HTERT RPE-1 (cell line): ENCODE data around the gene OR14K1.
"Not testable (repeated sequence)": the region's sequence is repeated elsewhere in the genome, so short reads cannot be mapped to it uniquely, and the experiment has no call there.

Experiments used
- in situ Hi-C: fragments of 300-500 bp; cut with MboI; formaldehyde crosslinking; loops from 4 replicates; pipeline ENCODE4 v1.14.3; 2020; ENCODE audit warnings: low sequenced_read_pairs

OR14K1 gene

GRCh38 chr1:247738315-247738714, at the start of gene OR14K1:
OR14K1 (plus strand) TSS chr1:247738615; CDS start chr1:247738615, 0 bp downstream.
- in situ Hi-C loops = no loop called here

DNA sequence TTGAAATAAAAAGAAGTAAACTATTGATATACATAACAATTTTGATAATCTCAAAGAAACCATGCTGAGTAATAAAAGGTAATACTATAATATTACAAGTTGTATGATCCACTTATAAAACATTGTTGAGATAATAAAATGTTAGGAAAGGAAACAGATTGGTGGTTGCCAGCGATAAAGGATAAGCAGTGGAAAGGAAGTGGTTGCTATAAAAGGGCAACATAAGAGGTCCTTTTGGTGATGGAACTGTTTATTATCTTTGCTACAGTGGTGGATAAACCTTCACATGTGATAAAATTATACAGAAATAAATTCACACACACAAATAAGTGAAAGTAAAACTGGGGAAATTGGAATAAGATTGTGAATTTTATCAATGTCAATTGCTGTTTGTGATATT, 37.1 kb upstream of the OR14K1 start:
- in situ Hi-C loops = no loop called here

DNA sequence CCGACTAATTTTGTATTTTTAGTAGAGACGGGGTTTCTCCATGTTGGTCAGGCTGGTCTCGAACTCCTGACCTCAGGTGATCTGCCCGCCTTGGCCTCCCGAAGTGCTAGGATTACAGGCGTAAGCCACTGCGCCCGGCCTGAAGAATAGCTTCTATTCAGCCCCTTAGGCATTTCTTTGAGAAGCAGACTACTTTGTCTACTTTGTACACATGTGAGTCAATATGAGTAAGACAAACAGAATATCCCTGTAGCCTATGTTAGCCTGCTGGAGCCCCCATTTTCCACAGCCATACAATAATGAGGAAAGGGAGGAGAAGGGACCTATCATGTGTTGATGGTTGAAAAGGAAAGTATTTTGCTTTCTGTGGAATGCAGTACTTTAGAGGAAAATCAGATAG, 27.7 kb upstream of the OR14K1 start:
- in situ Hi-C loops = not testable (repeated sequence)

GRCh38 chr1:247713753-247714152, 24.7 kb upstream of the OR14K1 start:
- in situ Hi-C loops = no loop called here

GRCh38 chr1:247716546-247716945, 21.9 kb upstream of the OR14K1 start, which contains the start of gene OR6F1:
OR6F1 (minus strand) TSS chr1:247716646; CDS start chr1:247712755, 3,891 bp downstream.
- in situ Hi-C loops = no loop called here

DNA sequence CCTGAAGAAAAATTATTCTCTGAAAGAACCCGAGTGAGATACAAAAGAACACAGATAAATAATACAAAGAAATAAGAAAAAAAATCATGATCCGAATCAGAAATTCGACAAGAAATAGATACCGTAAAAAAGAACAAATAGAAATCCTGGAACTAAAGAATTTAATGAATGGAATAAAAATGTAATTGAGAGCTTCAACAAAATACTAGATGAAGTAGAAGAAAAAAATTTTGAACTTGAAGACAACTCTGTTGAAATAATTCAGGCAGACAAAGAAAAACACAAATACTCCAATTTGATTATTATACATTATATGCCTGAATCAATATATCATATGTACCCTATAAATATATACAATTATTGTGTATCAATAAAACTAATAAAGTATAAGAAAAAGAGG, 17.2 kb upstream of the OR14K1 start:
- in situ Hi-C loops = no loop called here

DNA sequence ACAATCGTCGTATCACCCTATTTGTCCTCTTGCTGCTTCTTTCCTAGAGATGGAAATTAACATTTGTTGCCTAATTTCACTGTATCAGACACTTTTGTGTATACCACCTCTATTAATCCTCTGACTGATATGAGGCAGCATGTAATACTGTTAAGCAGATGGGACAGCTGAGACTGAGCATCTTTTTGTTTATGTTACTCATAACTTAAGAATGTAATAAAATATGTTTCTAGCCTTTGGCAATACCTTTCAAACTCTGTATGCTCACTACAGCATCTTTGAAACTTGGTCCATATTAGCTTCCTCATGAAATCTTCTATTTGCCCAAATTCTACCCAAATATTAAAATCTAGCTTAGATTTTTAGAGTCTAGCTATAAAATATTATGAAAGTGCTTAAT, 2.3 kb downstream of the OR14K1 start:
- in situ Hi-C loops = no loop called here

- in situ Hi-C loops = no loop called here
Observed at GRCh38 chr1:247741756-247742155, 3.3 kb downstream of the OR14K1 start.

DNA sequence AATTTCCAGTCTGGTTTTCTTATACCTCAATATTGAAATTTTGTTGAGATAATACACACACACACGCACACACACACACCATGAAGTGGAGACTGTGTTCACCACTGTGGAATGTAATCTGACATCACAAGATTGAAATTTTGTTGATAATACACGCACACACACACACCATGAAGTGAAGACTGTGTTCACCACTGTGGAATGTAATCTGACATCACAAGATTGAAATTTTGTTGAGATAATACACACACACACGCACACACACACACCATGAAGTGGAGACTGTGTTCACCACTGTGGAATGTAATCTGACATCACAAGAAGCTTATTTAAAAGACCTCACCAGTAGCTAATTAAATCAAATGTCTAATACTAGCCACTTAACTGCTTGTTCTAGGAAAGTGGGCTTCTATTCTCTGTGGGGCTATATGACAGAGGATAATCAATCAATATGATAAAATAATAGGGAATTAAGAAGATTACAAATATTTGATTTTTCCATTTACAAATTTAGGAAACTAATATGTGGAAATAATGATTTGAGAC, 3.9 kb downstream of the OR14K1 start:
- in situ Hi-C loops = not testable (repeated sequence)

- in situ Hi-C loops = no loop called here
Observed at GRCh38 chr1:247746391-247746935, 8.0 kb downstream of the OR14K1 start.

DNA sequence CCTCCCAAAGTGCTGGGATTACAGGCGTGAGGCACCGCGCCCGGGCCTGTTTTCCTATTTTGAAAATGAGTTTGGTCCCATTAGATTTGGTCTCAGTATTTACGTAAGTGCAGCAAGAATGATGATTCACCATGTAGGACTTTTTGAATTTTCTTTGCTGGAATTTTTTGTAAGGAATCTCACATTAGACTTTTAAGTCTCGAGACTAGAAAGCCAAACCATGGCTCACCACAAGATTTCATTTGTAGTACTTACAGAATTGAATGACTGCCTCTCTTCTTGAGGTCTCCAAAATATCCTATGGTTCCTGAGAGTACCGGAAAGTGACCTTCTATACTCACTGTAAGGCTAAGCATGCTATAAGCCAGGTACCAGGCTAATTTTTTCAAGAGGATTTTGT, 9.2 kb downstream of the OR14K1 start:
- in situ Hi-C loops = no loop called here

GRCh38 chr1:247748041-247748440, 9.6 kb downstream of the OR14K1 start, which contains the start of gene OR14A2:
OR14A2 (minus strand) TSS chr1:247748141.
- in situ Hi-C loops = no loop called here

GRCh38 chr1:247749870-247750269, 11.5 kb downstream of the OR14K1 start:
- in situ Hi-C loops = no loop called here

- in situ Hi-C loops = not testable (repeated sequence)
Observed at GRCh38 chr1:247754311-247754710, 15.9 kb downstream of the OR14K1 start.

GRCh38 chr1:247760456-247760855, 22.0 kb downstream of the OR14K1 start, which contains the start of gene OR1C1:
OR1C1 (minus strand) TSS chr1:247760556; CDS start chr1:247758406, 2,150 bp downstream.
- in situ Hi-C loops = no loop called here

- in situ Hi-C loops = no loop called here
Observed at GRCh38 chr1:247769603-247770002, 31.2 kb downstream of the OR14K1 start.
